Neural cell (in vitro differentiated cells): ENCODE results near the gene LYPD6B. TPM values are rescaled to one million over a fixed set of nuclear protein-coding genes. Genes with fewer than 3 reads are reported as not detected.

Source experiments
- H2AFZ ChIP-seq: fragments of 200-600, 300-800 bp; sonication (generic), shearing (Covaris generic); 2 replicates; pipeline ENCODE4 v1.6.0; 2014; ENCODE audit warnings: low read depth, mild to moderate bottlenecking, antibody characterized with exemption, low read length, moderate library complexity
- H3F3A ChIP-seq: fragments of 200-600 bp; shearing (Covaris generic); 2 replicates; pipeline ENCODE4 v1.6.1; 2016; ENCODE audit warnings: mild to moderate bottlenecking, moderate library complexity, mixed read lengths, antibody characterized with exemption, low read length; ENCODE audit not compliant: insufficient read depth, poor library complexity, severe bottlenecking
- H3K27ac ChIP-seq: fragments of 200-600, 300-800 bp; sonication (generic), shearing (Covaris generic); 2 replicates; pipeline ENCODE4 v1.5.1; 2014; ENCODE audit warnings: mild to moderate bottlenecking, low read length, moderate library complexity
- H3K27me3 ChIP-seq: fragments of 300-800, 200-600 bp; sonication (generic), shearing (Covaris generic); 2 replicates; pipeline ENCODE4 v1.6.0; 2014; ENCODE audit warnings: mild to moderate bottlenecking, low read depth, low read length, moderate library complexity; ENCODE audit not compliant: insufficient read depth
- H3K36me3 ChIP-seq: fragments of 300-800, 200-600 bp; sonication (generic), shearing (Covaris generic); 2 replicates; pipeline ENCODE4 v1.5.1; 2014; ENCODE audit warnings: mild to moderate bottlenecking, antibody characterized with exemption, low read length, moderate library complexity; ENCODE audit not compliant: insufficient read depth
- H3K4me2 ChIP-seq: fragments of 300-800, 200-600 bp; sonication (generic), shearing (Covaris generic); 2 replicates; pipeline ENCODE4 v1.6.0; 2014; ENCODE audit warnings: mild to moderate bottlenecking, low read length
- H3K4me3 ChIP-seq: fragments of 300-800, 200-600 bp; sonication (generic), shearing (Covaris generic); 2 replicates; pipeline ENCODE4 v1.5.1; 2014; ENCODE audit warnings: mild to moderate bottlenecking, low read length, moderate library complexity
- H3K79me2 ChIP-seq: fragments of 200-600 bp; shearing (Covaris generic); replicated peaks from 2 replicates; pipeline ENCODE4 v1.6.0; 2014; ENCODE audit warnings: mild to moderate bottlenecking, low read length, moderate library complexity; ENCODE audit not compliant: insufficient read depth
- H3K9ac ChIP-seq: fragments of 300-800, 200-600 bp; sonication (generic), shearing (Covaris generic); 2 replicates; pipeline ENCODE4 v1.6.1; 2016; ENCODE audit warnings: mild to moderate bottlenecking, low read length, mixed read lengths
- H3K9me2 ChIP-seq: fragments of 200-600 bp; shearing (Covaris generic); 2 replicates; pipeline ENCODE4 v1.6.1; 2016; ENCODE audit warnings: mild to moderate bottlenecking, low read length, mixed read lengths; ENCODE audit not compliant: insufficient read depth
- H3K9me3 ChIP-seq: fragments of 200-600, 300-800 bp; sonication (generic), shearing (Covaris generic); 2 replicates; pipeline ENCODE4 v1.6.1; 2016; ENCODE audit warnings: mild to moderate bottlenecking, mixed run types, low read length, moderate library complexity, mixed read lengths
- H4K20me1 ChIP-seq: fragments of 200-600 bp; shearing (Covaris generic); 2 replicates; pipeline ENCODE4 v1.6.1; 2016; ENCODE audit warnings: mild to moderate bottlenecking, mixed run types; ENCODE audit not compliant: insufficient read depth
- EP300 ChIP-seq: fragments of 450-650 bp; conservative IDR thresholded peaks from 2 replicates; pipeline ENCODE4 v1.6.1; 2014; ENCODE audit warnings: antibody characterized with exemption, mild to moderate bottlenecking, moderate library complexity; ENCODE audit not compliant: poor library complexity, severe bottlenecking
- EZH2 ChIP-seq: fragments of 200-600, 300-800 bp; shearing (Covaris generic), sonication (generic); IDR thresholded peaks from 2 replicates; pipeline ENCODE4 v1.6.1; 2014; ENCODE audit warnings: antibody characterized with exemption, low read length, borderline replicate concordance, mild to moderate bottlenecking; ENCODE audit not compliant: insufficient read depth, poor library complexity, severe bottlenecking
- MXI1 ChIP-seq: fragments of 450-650 bp; conservative IDR thresholded peaks from 2 replicates; pipeline ENCODE4 v1.6.1; 2014; ENCODE audit warnings: antibody characterized with exemption, mild to moderate bottlenecking; ENCODE audit not compliant: poor library complexity, severe bottlenecking
- POLR2AphosphoS5 ChIP-seq: IDR thresholded peaks from 2 replicates; pipeline ENCODE4 v1.6.1; 2012
- RAD21 ChIP-seq: fragments of 450-650 bp; conservative IDR thresholded peaks from 2 replicates; pipeline ENCODE4 v1.6.1; 2014; ENCODE audit warnings: antibody characterized with exemption, mild to moderate bottlenecking, moderate library complexity
- REST ChIP-seq: IDR thresholded peaks from 2 replicates; pipeline ENCODE4 v1.6.1; 2012; ENCODE audit warnings: borderline replicate concordance
- SMC3 ChIP-seq: fragments of 450-650 bp; conservative IDR thresholded peaks from 2 replicates; pipeline ENCODE4 v1.6.1; 2014; ENCODE audit warnings: antibody characterized with exemption, mild to moderate bottlenecking, moderate library complexity; ENCODE audit not compliant: poor library complexity
- TAF1 ChIP-seq: IDR thresholded peaks from 2 replicates; pipeline ENCODE4 v1.6.1; 2012; ENCODE audit warnings: low read depth
- polyA plus RNA-seq: library from polyadenylated mRNA; depleted of rRNA; stranded (reverse); fragments of >200 nt; gene quantifications from 2 replicates; pipeline ENCODE4 v1.2.3, GENCODE V29; 2014
- TF ChIP-seq, protein P1 (sequence below): fragments of 450-650 bp; IDR thresholded peaks from 2 replicates; pipeline ENCODE4 v1.5.1; 2014; ENCODE audit warnings: antibody characterized with exemption, mild to moderate bottlenecking, moderate library complexity; ENCODE audit not compliant: poor library complexity, severe bottlenecking

The LYPD6B gene
- polyA plus RNA-seq, 1 donor from 2014 or later: 0.68 TPM

- no peak overlapping the region for H2AFZ ChIP-seq
- TF ChIP-seq SMC3 (no peak), EP300 (no peak), RAD21 (no peak), TAF1 (no peak), EZH2 (no peak), REST (no peak), MXI1 (no peak), POLR2AphosphoS5 (no peak)
- TF ChIP-seq, protein P1, sequence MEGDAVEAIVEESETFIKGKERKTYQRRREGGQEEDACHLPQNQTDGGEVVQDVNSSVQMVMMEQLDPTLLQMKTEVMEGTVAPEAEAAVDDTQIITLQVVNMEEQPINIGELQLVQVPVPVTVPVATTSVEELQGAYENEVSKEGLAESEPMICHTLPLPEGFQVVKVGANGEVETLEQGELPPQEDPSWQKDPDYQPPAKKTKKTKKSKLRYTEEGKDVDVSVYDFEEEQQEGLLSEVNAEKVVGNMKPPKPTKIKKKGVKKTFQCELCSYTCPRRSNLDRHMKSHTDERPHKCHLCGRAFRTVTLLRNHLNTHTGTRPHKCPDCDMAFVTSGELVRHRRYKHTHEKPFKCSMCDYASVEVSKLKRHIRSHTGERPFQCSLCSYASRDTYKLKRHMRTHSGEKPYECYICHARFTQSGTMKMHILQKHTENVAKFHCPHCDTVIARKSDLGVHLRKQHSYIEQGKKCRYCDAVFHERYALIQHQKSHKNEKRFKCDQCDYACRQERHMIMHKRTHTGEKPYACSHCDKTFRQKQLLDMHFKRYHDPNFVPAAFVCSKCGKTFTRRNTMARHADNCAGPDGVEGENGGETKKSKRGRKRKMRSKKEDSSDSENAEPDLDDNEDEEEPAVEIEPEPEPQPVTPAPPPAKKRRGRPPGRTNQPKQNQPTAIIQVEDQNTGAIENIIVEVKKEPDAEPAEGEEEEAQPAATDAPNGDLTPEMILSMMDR: no peak
- no peaks in the 10 kb centered on the region for H3K9me2 ChIP-seq
- no peak overlapping the region for H3K4me2 ChIP-seq
- no peaks in the 10 kb centered on the region for H3K79me2 ChIP-seq
- peaks cover 3% of the 10 kb centered on the region for H4K20me1 ChIP-seq
- H3K4me3 ChIP-seq: no peak overlapping the region
- H3K9ac ChIP-seq: no peak overlapping the region
- no peaks in the 10 kb centered on the region for H3K9me3 ChIP-seq
- peaks cover 17% of the 10 kb centered on the region for H3K36me3 ChIP-seq
- no peak overlapping the region for H3K27ac ChIP-seq
- no peaks in the 10 kb centered on the region for H3K27me3 ChIP-seq
- H3F3A ChIP-seq: no peaks in the 10 kb centered on the region
Measured at GRCh38 chr2:149015501-149015900, 23.0 kb upstream of the LYPD6B start.

- TF ChIP-seq MXI1: no peak
- no peak for TF ChIP-seq TAF1
- TF ChIP-seq SMC3: no peak
- TF ChIP-seq EP300: no peak
- TF ChIP-seq EZH2: no peak
- TF ChIP-seq, protein P1: no peak
- no peak for TF ChIP-seq POLR2AphosphoS5
- no peak for TF ChIP-seq RAD21
- no peak for TF ChIP-seq REST
- Histone ChIP-seq H3K4me3 (no peak overlapping the region), H3K9ac (no peak overlapping the region), H3K4me2 (no peak overlapping the region), H3K27ac (no peak overlapping the region), H3K27me3 (no peaks in the 10 kb centered on the region), H3K79me2 (no peaks in the 10 kb centered on the region), H3K9me3 (no peaks in the 10 kb centered on the region), H3F3A (no peaks in the 10 kb centered on the region), H4K20me1 (peaks cover 3% of the 10 kb centered on the region), H2AFZ (no peak overlapping the region), H3K9me2 (no peaks in the 10 kb centered on the region), H3K36me3 (peaks cover 17% of the 10 kb centered on the region)
Measured at GRCh38 chr2:149015926-149016563, 22.5 kb upstream of the LYPD6B start.
